HG02610 (cell line): ENCODE results near the gene NDUFS4.
"Not testable (repeated sequence)": the region's sequence is repeated elsewhere in the genome, so short reads cannot be mapped to it uniquely, and the experiment has no call there.

Experiments
- ATAC-seq: cut with Tn5 transposase; IDR thresholded peaks from one replicate; pipeline ENCODE4 v1.9.1; 2021; ENCODE audit warnings: mild to moderate bottlenecking, moderate library complexity; ENCODE audit not compliant: unreplicated experiment

Gene NDUFS4

DNA sequence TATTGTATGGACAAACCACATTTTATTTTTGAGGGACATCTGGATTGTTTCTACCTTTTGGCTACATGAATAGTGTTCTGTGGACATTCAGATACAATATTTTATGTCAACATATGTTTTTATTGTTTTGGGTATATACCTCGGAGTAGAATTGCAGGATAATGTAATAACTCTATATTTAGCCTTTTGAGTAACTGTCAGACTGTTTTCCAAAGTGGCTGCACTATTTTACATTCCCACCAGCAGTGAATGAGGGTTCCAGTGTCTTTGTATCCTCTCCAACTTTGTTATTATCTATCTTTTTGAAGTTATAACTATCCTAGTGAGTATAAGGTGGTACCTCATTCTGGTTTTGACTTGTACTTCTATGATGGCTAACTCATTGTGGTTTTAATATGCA lies 11.0 kb downstream of the NDUFS4 start:
- no peak for ATAC-seq

DNA sequence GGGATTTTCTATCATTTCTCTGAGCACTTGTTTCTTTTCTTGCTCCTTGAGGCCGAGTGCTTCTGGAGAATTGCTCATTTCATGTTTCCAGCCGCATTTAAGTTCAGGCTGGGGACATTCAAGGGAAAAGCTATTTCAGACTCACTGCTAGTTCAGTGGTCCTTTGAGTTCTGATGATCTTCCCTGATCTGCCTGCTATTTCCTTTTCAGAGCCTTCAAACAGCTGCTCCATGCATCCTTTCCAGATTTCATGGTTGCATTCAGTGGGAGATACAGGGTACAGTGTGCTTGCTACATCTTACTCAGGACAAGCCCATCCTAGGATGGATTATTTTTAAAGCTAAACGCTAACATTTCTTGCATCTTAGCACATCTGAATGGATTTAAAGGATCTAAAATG lies 14.7 kb downstream of the NDUFS4 start:
- ATAC-seq: no peak

DNA sequence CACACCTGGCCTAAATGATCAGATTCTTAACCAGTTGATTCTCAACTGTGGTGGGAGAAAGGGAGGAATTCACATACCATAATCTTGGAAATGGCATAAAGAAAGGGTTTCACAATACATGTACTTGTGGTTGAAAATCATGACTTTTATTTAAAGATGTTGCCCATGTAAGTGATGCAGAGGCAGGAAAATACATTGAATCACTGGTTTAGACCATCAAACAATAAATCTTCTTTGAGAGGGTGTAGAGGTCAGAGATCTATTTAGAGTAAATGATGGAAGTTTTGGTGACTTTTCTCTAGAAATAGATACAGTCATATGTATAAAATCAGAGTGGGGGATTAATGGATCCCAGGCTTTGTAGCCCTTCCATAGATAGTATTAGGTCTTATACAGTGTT lies 15.4 kb downstream of the NDUFS4 start:
- no peak for ATAC-seq

GRCh38 chr5:53576674-53577073 lies 16.2 kb downstream of the NDUFS4 start:
- no peak for ATAC-seq

DNA sequence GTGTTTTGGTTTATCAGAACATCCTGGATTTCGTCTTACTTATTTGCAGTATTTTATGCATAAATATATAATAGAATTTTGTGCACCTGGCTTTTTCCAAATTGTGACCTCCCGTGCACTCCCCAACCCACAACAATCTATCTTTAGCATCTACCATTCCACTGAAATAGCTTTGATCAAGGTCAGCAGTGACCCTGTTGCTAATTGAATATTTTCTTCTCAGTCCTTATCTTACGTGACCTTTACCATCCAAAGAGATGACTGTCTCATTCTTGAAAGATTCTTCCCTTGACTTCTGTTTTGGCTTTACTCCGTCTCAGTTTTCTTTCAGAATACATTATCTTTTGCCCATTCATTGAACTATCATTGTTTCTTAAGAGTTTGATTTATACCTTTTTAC lies 18.4 kb downstream of the NDUFS4 start:
- ATAC-seq: no peak

DNA sequence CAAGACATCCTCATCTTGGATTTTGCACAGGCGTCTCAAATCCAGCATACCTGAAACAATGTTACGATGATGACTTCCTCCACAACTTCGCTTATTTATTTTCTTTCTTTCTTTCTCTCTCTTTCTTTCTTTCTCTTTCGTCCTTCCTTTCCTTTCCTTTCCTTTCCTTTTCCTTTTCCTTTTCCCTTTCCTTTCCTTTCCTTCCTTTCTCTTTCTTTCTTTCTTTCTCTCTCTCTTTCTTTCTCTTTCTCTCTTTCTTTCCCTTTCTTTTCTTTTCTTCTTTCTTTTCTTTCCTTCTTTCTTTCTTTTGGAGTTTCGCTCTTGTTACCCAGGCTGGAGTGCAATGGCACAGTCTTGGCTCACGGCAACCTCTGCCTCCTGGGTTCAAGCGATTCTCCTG lies 20.1 kb downstream of the NDUFS4 start:
- ATAC-seq: no peak

DNA sequence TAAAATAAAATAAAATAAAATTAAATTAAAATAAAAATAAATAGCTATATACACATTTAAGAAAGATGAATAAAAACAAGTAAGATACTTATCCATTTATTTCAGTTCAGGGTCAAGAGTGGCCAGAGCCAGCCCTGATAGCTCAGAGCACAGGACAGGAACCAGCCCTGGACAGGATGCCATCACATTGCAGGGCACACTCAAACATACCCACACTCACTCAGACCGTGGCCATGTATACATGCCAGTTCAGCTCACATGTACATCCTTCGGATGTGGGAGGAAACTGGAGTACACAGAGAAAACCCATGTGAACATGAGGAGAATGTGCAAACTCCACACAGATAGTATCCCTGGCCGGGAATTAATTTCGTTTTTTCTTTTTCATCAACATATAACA lies 21.8 kb downstream of the NDUFS4 start:
- ATAC-seq: no peak

DNA sequence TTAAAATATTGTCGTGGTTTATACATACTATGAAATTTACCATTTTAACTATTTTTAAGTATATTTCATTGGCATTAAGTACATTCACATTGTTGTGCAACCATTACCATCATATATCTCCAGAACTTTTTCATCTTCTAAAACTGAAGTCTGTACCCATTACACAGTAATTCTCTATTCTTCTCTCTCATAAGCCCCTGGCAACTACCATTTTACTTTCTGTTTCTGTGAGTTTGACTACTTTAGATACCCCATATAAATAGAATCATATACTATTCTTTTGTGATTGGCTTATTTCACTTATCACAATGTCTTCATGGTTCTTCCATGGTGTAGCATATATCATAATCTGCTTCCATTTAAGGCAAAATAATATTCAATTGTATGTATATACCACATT lies 30.3 kb downstream of the NDUFS4 start:
- no peak for ATAC-seq

GRCh38 chr5:53594419-53594818 lies 34.0 kb downstream of the NDUFS4 start:
- ATAC-seq: no peak

DNA sequence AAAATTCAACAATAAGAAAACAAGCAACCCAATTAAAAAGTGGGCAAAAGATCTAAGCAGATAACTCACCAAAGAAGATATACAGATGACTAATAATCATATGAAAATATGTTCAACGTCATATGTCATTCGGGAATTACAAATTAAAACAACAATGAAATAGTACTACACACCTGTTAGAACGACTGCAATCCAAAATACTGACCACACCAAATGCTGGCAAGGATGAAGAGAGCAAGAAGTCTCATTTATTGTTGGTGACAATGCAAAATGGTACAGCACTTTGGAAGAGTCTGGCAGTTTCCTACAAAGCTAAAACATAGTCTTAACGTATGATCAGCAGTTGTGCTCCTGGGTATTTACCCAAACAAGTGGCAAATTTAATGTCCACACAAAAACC lies 37.5 kb downstream of the NDUFS4 start:
- no peak for ATAC-seq

DNA sequence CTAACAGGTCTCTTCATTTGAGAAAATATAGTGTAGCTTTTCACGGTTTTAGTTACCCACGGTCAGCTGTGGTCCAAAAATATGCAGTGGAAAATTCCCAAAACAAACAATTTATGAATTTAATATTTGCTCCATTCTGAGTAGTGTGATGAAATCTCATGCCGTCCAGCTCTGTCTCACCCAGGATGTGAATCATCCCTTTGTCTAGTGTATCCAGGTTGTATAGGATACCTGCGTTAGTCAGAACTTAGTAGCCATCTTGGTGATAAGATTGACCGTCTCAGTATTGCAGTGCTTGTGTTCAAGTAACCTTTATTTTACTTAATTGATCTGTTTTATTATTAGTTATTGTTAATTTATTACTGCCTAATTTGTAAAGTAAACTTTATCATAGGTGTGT lies 41.1 kb downstream of the NDUFS4 start:
- no peak for ATAC-seq

- no peak for ATAC-seq
These were observed 42.7 kb downstream of the NDUFS4 start for GRCh38 chr5:53603009-53603687.

- no peak for ATAC-seq
These were observed 43.9 kb downstream of the NDUFS4 start for GRCh38 chr5:53604309-53604708.

GRCh38 chr5:53607886-53608285 lies 47.4 kb downstream of the NDUFS4 start:
- ATAC-seq: no peak

- not testable (repeated sequence) for ATAC-seq
These were observed 48.5 kb downstream of the NDUFS4 start for GRCh38 chr5:53608897-53609296.

DNA sequence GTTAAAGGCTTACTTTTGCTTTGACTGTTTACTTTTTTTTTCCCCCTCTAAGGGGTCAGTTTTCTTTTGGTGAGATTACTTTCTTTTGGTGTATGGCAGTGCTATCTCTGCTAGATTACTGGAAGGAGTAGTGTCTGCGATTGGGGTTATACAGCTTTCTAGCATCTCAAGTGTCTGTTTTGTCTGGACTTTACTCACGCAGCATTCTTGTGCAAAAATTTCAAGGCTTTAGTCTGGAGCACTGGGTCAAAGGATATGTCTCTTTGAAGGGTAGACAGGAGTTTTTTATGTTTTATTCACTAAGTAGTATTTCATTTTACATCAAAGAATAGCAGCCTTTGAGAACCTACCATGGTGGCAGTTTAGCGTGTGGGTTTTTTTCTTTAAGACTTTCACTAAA lies 52.6 kb downstream of the NDUFS4 start:
- ATAC-seq: no peak

DNA sequence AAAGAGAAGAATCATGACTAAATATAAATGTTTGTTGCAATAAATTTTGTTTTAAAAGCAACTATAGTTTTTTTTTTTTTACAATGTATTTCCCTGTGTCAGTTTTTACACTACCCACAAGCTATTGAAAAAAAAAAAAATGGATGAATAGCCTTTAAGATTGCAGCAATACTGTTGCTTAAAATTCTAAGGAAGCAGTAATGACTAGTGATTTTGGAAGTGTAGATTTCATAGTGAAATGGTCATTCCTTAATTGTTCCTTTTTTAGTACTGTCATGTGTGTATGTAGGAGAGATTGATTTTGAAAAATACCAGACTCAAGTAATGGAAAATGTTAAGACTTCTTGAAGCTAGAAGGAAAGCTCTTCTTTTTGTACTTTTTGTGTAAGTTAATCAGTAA lies 53.1 kb downstream of the NDUFS4 start:
- ATAC-seq: no peak

GRCh38 chr5:53614376-53614885 lies 54.0 kb downstream of the NDUFS4 start:
- ATAC-seq: no peak

DNA sequence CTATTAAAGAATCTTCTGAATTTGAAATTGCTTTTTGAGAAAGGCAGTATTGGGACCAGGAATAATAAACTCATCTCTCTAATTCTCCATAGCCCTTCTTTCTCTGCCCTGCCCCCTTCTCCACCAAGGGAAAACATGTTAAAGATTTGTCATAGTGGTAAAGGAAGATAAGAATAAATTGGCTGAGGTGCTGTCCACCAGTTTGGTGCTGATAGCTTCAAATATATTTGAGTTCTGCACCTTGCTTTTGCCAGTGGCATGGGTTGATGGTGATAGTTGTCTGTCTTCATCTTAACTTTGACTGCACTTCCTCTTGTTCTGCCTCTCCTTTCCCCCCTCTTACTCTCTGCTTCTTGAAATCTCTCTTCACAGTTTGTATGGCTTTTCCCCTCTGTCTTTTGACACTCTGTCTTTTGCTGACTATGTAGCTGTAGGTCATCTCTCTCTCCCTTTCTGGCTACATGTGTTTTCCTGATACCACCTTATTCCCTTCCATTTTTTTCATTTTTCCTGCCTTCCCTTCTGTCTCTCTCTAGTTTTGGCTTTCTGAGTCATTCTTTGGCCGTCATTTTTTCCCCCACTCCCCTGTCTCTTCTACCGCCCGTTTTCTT lies 56.6 kb downstream of the NDUFS4 start:
- ATAC-seq: no peak

DNA sequence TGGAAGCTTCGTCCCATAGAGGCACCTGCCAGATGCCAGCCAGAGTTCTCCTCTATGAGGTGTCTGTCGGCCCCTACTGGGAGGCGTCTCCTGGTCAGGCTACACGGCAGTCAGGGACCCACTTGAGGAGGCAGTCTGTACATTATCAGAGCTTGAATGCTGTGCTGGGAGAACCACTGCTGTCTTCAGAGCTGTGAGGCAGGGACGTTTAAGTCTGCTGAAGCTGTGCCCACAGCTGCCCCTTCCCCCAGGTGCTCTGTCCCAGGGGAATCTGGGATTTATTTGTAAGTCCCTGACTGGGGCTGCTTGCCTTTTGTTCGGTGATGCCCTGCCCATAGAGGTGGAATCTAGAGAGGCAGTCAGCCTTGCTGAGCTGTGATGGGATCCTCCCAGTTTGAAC lies 70.8 kb downstream of the NDUFS4 start:
- no peak for ATAC-seq

GRCh38 chr5:53642061-53642460 lies 81.6 kb downstream of the NDUFS4 start:
- no peak for ATAC-seq

- ATAC-seq: no peak
These were observed 83.0 kb downstream of the NDUFS4 start for GRCh38 chr5:53643445-53643844.

GRCh38 chr5:53645078-53645477 lies 84.6 kb downstream of the NDUFS4 start:
- ATAC-seq: no peak
